WTC11 (cell line): ENCODE measurements around the gene ATP11A. TPM values are rescaled to one million over a fixed set of nuclear protein-coding genes. Genes with fewer than 3 reads are reported as not detected.

Experiments used
- ATAC-seq: fragments of 200-7000 bp; cut with Tn5 transposase; 2 replicates; pipeline ENCODE4 v1.10.0; 2021; ENCODE audit warnings: mild to moderate bottlenecking, moderate library complexity
- CTCF ChIA-PET: fragments of 300-600 bp; sonication (Branson Sonifier 250); formaldehyde crosslinking; loops from one replicate; lab custom pipeline; 2021; ENCODE audit warnings: antibody characterized with exemption; lab: Charles Lee
- POLR2A ChIA-PET: fragments of 350-600 bp; sonication (Branson Sonifier 250); formaldehyde crosslinking; loops from one replicate; lab custom pipeline; 2021; ENCODE audit warnings: antibody characterized with exemption; lab: Charles Lee
- DNase-seq: peaks from one replicate; pipeline ENCODE4 v3.0.0; 2021; ENCODE audit warnings: low spot score
- H3K27ac Mint-ChIP-seq: 2 replicates; pipeline ENCODE4 v1.8.0; 2021; ENCODE audit warnings: mixed read lengths
- H3K27me3 Mint-ChIP-seq: 2 replicates; pipeline ENCODE4 v1.8.0; 2021; ENCODE audit warnings: low read depth, mild to moderate bottlenecking, moderate library complexity, mixed read lengths
- H3K36me3 Mint-ChIP-seq: 2 replicates; pipeline ENCODE4 v1.8.0; 2021; ENCODE audit warnings: mixed read lengths
- H3K4me1 Mint-ChIP-seq: 2 replicates; pipeline ENCODE4 v1.8.0; 2022; ENCODE audit warnings: mixed read lengths
- H3K4me3 Mint-ChIP-seq: 2 replicates; pipeline ENCODE4 v1.8.0; 2021; ENCODE audit warnings: mild to moderate bottlenecking, moderate library complexity, mixed read lengths
- H3K9me3 Mint-ChIP-seq: 2 replicates; pipeline ENCODE4 v1.8.0; 2021; ENCODE audit warnings: mixed read lengths
- ATF1 ChIP-seq: sonication (generic); formaldehyde crosslinking; IDR thresholded peaks from 2 replicates; pipeline ENCODE4 v1.8.1; 2023; ENCODE audit warnings: mild to moderate bottlenecking, moderate library complexity, missing genetic modification reagents
- CBFB ChIP-seq: sonication (generic); formaldehyde crosslinking; IDR thresholded peaks from 2 replicates; pipeline ENCODE4 v1.8.1; 2022; ENCODE audit warnings: mild to moderate bottlenecking, low read depth, missing genetic modification reagents
- CREM ChIP-seq: sonication (generic); formaldehyde crosslinking; IDR thresholded peaks from 2 replicates; pipeline ENCODE4 v1.8.1; 2022; ENCODE audit warnings: mild to moderate bottlenecking, missing genetic modification reagents, moderate library complexity
- ETV6 ChIP-seq: sonication (generic); formaldehyde crosslinking; IDR thresholded peaks from 2 replicates; pipeline ENCODE4 v1.8.1; 2022; ENCODE audit warnings: mild to moderate bottlenecking, missing genetic modification reagents
- HMGXB4 ChIP-seq: sonication (generic); formaldehyde crosslinking; IDR thresholded peaks from 2 replicates; pipeline ENCODE4 v1.8.1; 2023; ENCODE audit warnings: mild to moderate bottlenecking, moderate library complexity, missing genetic modification reagents
- JUN ChIP-seq: sonication (generic); formaldehyde crosslinking; IDR thresholded peaks from 2 replicates; pipeline ENCODE4 v1.8.0; 2023; ENCODE audit warnings: mild to moderate bottlenecking, missing genetic modification reagents
- NFE2L1 ChIP-seq: sonication (generic); formaldehyde crosslinking; IDR thresholded peaks from 2 replicates; pipeline ENCODE4 v1.8.1; 2023; ENCODE audit warnings: missing genetic modification reagents
- NR3C1 ChIP-seq: sonication (generic); formaldehyde crosslinking; conservative IDR thresholded peaks from 2 replicates; pipeline ENCODE4 v1.8.1; 2023; ENCODE audit warnings: low read depth, mild to moderate bottlenecking, missing genetic modification reagents
- PRRX2 ChIP-seq: fragments of 250-450 bp; sonication (Bioruptor Pico); IDR thresholded peaks from 2 replicates; pipeline ENCODE4 v1.8.0; 2021; ENCODE audit warnings: mild to moderate bottlenecking
- RORB ChIP-seq: fragments of 250-450 bp; sonication (Bioruptor Pico); IDR thresholded peaks from 2 replicates; pipeline ENCODE4 v1.9.0; 2021; ENCODE audit warnings: mild to moderate bottlenecking
- SMAD4 ChIP-seq: sonication (generic); formaldehyde crosslinking; IDR thresholded peaks from 2 replicates; pipeline ENCODE4 v1.8.0; 2022; ENCODE audit warnings: mild to moderate bottlenecking, missing genetic modification reagents
- USF2 ChIP-seq: sonication (generic); formaldehyde crosslinking; IDR thresholded peaks from 2 replicates; pipeline ENCODE4 v1.8.1; 2023; ENCODE audit warnings: mild to moderate bottlenecking, missing genetic modification reagents, moderate library complexity
- ZNF396 ChIP-seq: fragments of 250-450 bp; sonication (Bioruptor Pico); IDR thresholded peaks from 2 replicates; pipeline ENCODE4 v1.8.0; 2021; ENCODE audit warnings: mild to moderate bottlenecking, moderate library complexity, borderline replicate concordance
- total RNA-seq: library from RNA; stranded (reverse); gene quantifications from 3 replicates; pipeline ENCODE4 v1.2.3, GENCODE V29; 2021
- TF ChIP-seq, protein P1 (sequence below): fragments of 250-450 bp; sonication (Bioruptor Pico); IDR thresholded peaks from 2 replicates; pipeline ENCODE4 v1.9.0; 2021; ENCODE audit warnings: moderate library complexity, mild to moderate bottlenecking, inconsistent platforms, borderline replicate concordance
- TF ChIP-seq, protein P2 (sequence below): sonication (generic); formaldehyde crosslinking; IDR thresholded peaks from 2 replicates; pipeline ENCODE4 v1.8.0; 2023; ENCODE audit warnings: missing genetic modification reagents, mild to moderate bottlenecking, borderline replicate concordance
- TF ChIP-seq, protein P3 (sequence below): sonication (generic); formaldehyde crosslinking; IDR thresholded peaks from 2 replicates; pipeline ENCODE4 v1.8.1; 2023; ENCODE audit warnings: mild to moderate bottlenecking, missing genetic modification reagents, moderate library complexity

Gene ATP11A
- total RNA-seq, 1 experiment from 2014 or later, result 100 TPM

GRCh38 chr13:112819111-112819510 is 129.3 kb downstream of the ATP11A start:
- H3K27me3 Mint-ChIP-seq, result no peaks in the 10 kb centered on the region
- no peaks in the 10 kb centered on the region for H3K4me1 Mint-ChIP-seq
- TF ChIP-seq, protein P1, sequence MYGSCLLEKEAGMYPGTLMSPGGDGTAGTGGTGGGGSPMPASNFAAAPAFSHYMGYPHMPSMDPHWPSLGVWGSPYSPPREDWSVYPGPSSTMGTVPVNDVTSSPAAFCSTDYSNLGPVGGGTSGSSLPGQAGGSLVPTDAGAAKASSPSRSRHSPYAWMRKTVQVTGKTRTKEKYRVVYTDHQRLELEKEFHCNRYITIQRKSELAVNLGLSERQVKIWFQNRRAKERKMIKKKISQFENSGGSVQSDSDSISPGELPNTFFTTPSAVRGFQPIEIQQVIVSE (CRISPR knock-in tag), result no peak
- TF ChIP-seq SMAD4 (CRISPR knock-in tag) (no peak), ETV6 (CRISPR knock-in tag) (no peak), ATF1 (CRISPR knock-in tag) (no peak), ZNF396 (CRISPR knock-in tag) (no peak), NFE2L1 (CRISPR knock-in tag) (no peak), USF2 (CRISPR knock-in tag) (no peak), CBFB (no peak), HMGXB4 (CRISPR knock-in tag) (no peak), CREM (CRISPR knock-in tag) (no peak), PRRX2 (CRISPR knock-in tag) (no peak)
- TF ChIP-seq, protein P2, sequence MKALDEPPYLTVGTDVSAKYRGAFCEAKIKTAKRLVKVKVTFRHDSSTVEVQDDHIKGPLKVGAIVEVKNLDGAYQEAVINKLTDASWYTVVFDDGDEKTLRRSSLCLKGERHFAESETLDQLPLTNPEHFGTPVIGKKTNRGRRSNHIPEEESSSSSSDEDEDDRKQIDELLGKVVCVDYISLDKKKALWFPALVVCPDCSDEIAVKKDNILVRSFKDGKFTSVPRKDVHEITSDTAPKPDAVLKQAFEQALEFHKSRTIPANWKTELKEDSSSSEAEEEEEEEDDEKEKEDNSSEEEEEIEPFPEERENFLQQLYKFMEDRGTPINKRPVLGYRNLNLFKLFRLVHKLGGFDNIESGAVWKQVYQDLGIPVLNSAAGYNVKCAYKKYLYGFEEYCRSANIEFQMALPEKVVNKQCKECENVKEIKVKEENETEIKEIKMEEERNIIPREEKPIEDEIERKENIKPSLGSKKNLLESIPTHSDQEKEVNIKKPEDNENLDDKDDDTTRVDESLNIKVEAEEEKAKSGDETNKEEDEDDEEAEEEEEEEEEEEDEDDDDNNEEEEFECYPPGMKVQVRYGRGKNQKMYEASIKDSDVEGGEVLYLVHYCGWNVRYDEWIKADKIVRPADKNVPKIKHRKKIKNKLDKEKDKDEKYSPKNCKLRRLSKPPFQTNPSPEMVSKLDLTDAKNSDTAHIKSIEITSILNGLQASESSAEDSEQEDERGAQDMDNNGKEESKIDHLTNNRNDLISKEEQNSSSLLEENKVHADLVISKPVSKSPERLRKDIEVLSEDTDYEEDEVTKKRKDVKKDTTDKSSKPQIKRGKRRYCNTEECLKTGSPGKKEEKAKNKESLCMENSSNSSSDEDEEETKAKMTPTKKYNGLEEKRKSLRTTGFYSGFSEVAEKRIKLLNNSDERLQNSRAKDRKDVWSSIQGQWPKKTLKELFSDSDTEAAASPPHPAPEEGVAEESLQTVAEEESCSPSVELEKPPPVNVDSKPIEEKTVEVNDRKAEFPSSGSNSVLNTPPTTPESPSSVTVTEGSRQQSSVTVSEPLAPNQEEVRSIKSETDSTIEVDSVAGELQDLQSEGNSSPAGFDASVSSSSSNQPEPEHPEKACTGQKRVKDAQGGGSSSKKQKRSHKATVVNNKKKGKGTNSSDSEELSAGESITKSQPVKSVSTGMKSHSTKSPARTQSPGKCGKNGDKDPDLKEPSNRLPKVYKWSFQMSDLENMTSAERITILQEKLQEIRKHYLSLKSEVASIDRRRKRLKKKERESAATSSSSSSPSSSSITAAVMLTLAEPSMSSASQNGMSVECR (CRISPR knock-in tag), result no peak
- TF ChIP-seq, protein P3, sequence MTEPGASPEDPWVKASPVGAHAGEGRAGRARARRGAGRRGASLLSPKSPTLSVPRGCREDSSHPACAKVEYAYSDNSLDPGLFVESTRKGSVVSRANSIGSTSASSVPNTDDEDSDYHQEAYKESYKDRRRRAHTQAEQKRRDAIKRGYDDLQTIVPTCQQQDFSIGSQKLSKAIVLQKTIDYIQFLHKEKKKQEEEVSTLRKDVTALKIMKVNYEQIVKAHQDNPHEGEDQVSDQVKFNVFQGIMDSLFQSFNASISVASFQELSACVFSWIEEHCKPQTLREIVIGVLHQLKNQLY, result no peak
- ChIA-PET CTCF (no interaction called here), POLR2A (no interaction called here)
- peaks cover 24% of the 10 kb centered on the region for H3K9me3 Mint-ChIP-seq
- DNase-seq (no peak), ATAC-seq (no peak)
- H3K27ac Mint-ChIP-seq, result no peak overlapping the region
- H3K36me3 Mint-ChIP-seq, result peaks cover 84% of the 10 kb centered on the region
- no peak overlapping the region for H3K4me3 Mint-ChIP-seq

- H3K27me3 Mint-ChIP-seq, result no peaks in the 10 kb centered on the region
- no peak overlapping the region for H3K4me3 Mint-ChIP-seq
- peaks cover 85% of the 10 kb centered on the region for H3K36me3 Mint-ChIP-seq
- H3K9me3 Mint-ChIP-seq, result peaks cover 24% of the 10 kb centered on the region
- ATAC-seq (no peak), DNase-seq (no peak)
- TF ChIP-seq RORB (CRISPR knock-in tag), result no peak
- no peak for TF ChIP-seq ETV6 (CRISPR knock-in tag)
- TF ChIP-seq NR3C1 (CRISPR knock-in tag), result no peak
- TF ChIP-seq JUN (CRISPR knock-in tag), result no peak
- H3K27ac Mint-ChIP-seq, result no peak overlapping the region
- POLR2A ChIA-PET, result no interaction called here
- no peaks in the 10 kb centered on the region for H3K4me1 Mint-ChIP-seq
- CTCF ChIA-PET, result no interaction called here
Measured at GRCh38 chr13:112819816-112820215, 130.0 kb downstream of the ATP11A start.
